Inferior parietal cortex (tissue), 1 donor: Measurements from ENCODE around the gene GAS5.
A peak's percentile ranks its signal among the peaks of the same experiment; 100 is the strongest.
"Not testable (repeated sequence)": the region's sequence is repeated elsewhere in the genome, so short reads cannot be mapped to it uniquely, and the experiment has no call there.

Source experiments
- DNase-seq: peaks from one replicate; pipeline ENCODE4 v3.0.0-alpha.2; 2016; ENCODE audit errors: extremely low spot score

The GAS5 gene

GRCh38 chr1:173869021-173869359 is 1.2 kb upstream of the GAS5 start:
- no peak for DNase-seq

- DNase-seq: peak; percentile 44
Observed at GRCh38 chr1:173868266-173869020, 654 bp upstream of the GAS5 start, which contains the start of gene ZBTB37. TSS of gene ZBTB37 (plus strand) at chr1:173868380. CDS start at chr1:173870226, 1,846 bp downstream.

- no peak for DNase-seq
Observed at GRCh38 chr1:173867141-173867752, 542 bp downstream of the GAS5 start.

GRCh38 chr1:173866413-173867115 is 1.2 kb downstream of the GAS5 start:
- no peak for DNase-seq

- no peak for DNase-seq
Observed at GRCh38 chr1:173865468-173866164, 2.2 kb downstream of the GAS5 start.

GRCh38 chr1:173864179-173864867 is 3.5 kb downstream of the GAS5 start:
- DNase-seq: no peak

GRCh38 chr1:173863224-173864161 is 4.3 kb downstream of the GAS5 start:
- no peak for DNase-seq

- no peak for DNase-seq
Observed at GRCh38 chr1:173862769-173863223, 5.0 kb downstream of the GAS5 start.

- DNase-seq: not testable (repeated sequence)
Observed at GRCh38 chr1:173862146-173862768, 5.5 kb downstream of the GAS5 start.

- no peak for DNase-seq
Observed at GRCh38 chr1:173861731-173862145, 6.1 kb downstream of the GAS5 start.

- DNase-seq: no peak
Observed at GRCh38 chr1:173860065-173860464, 7.7 kb downstream of the GAS5 start.

GRCh38 chr1:173859547-173859946 is 8.2 kb downstream of the GAS5 start:
- not testable (repeated sequence) for DNase-seq

GRCh38 chr1:173857363-173857917 is 10.3 kb downstream of the GAS5 start:
- DNase-seq: no peak

- DNase-seq: no peak
Observed at GRCh38 chr1:173856903-173857302, 10.9 kb downstream of the GAS5 start.

GRCh38 chr1:173856014-173856413 is 11.8 kb downstream of the GAS5 start:
- DNase-seq: no peak

- no peak for DNase-seq
Observed at GRCh38 chr1:173853074-173853473, 14.7 kb downstream of the GAS5 start.

- no peak for DNase-seq
Observed at GRCh38 chr1:173852105-173852504, 15.7 kb downstream of the GAS5 start.

- DNase-seq: no peak
Observed at GRCh38 chr1:173832748-173833147, 35.0 kb downstream of the GAS5 start.

GRCh38 chr1:173827611-173828010 is 40.2 kb downstream of the GAS5 start:
- DNase-seq: no peak
